Spleen (tissue), 11 donors: ENCODE measurements around the gene KRT17. TPM values are rescaled to one million over a fixed set of nuclear protein-coding genes. Genes with fewer than 3 reads are reported as not detected.
"Not testable (repeated sequence)": the region's sequence is repeated elsewhere in the genome, so short reads cannot be mapped to it uniquely, and the experiment has no call there.

Source experiments
- DNase-seq: peaks from one replicate; pipeline ENCODE4 v3.0.0-alpha.2; 2020
- H3K27ac ChIP-seq, 8 donors: fragments of 200-600 bp; sonication (generic) in 7 of 8; 1 replicate in 4 of 8; 2 replicates in 4 of 8; pipeline versions ENCODE4 v1.5.0 to v1.8.0; 2016 to 2021; ENCODE audit warnings: inconsistent platforms in 4 of 8, mild to moderate bottlenecking in 4 of 8, moderate library complexity in 1 of 8
- H3K27me3 ChIP-seq, 7 donors: fragments of 200-600 bp; sonication (generic) in 6 of 7; replicated peaks in 1 of 7; 1 replicate in 4 of 7; 2 replicates in 3 of 7; pipeline versions ENCODE4 v1.5.0 to v1.8.0; 2016 to 2021; ENCODE audit warnings: inconsistent platforms in 3 of 7, mild to moderate bottlenecking in 1 of 7
- H3K36me3 ChIP-seq, 6 donors: fragments of 200-600 bp; sonication (generic) in 5 of 6; 1 replicate in 4 of 6; 2 replicates in 2 of 6; pipeline versions ENCODE4 v1.5.0 to v1.8.0; 2016 to 2021; ENCODE audit warnings: inconsistent platforms in 2 of 6
- H3K4me1 ChIP-seq, 6 donors: fragments of 200-600 bp; sonication (generic) in 5 of 6; 1 replicate in 3 of 6; 2 replicates in 3 of 6; pipeline versions ENCODE4 v1.5.0 to v1.8.0; 2016 to 2021; ENCODE audit warnings: inconsistent platforms in 3 of 6
- H3K4me3 ChIP-seq, 8 donors: fragments of 200-600 bp; sonication (generic) in 7 of 8; 1 replicate in 4 of 8; 2 replicates in 4 of 8; pipeline versions ENCODE4 v1.5.0 to v1.8.0; 2016 to 2021; ENCODE audit warnings: inconsistent platforms in 4 of 8, mild to moderate bottlenecking in 4 of 8, moderate library complexity in 2 of 8
- H3K9me3 ChIP-seq, 8 donors: fragments of 200-600 bp; sonication (generic) in 7 of 8; 1 replicate in 4 of 8; 2 replicates in 4 of 8; pipeline versions ENCODE4 v1.5.0 to v1.8.0; 2016 to 2021; ENCODE audit warnings: inconsistent platforms in 4 of 8
- POLR2A ChIP-seq, 3 donors: fragments of 450-650 bp; IDR thresholded peaks; one replicate each; pipeline ENCODE4 v1.5.1; 2017; ENCODE audit warnings: antibody characterized with exemption in 3 of 3, mild to moderate bottlenecking in 1 of 3
- POLR2AphosphoS5 ChIP-seq, 3 donors: sonication (generic); formaldehyde crosslinking; IDR thresholded peaks; one replicate each; pipeline ENCODE4 v1.5.1; 2017; ENCODE audit warnings: antibody characterized with exemption in 3 of 3
- WGBS, 5 donors: extraction: QIAGEN DNeasy Blood & Tissue Kit in 3 of 5; methylation state at CpG; one replicate each; pipeline versions ENCODE4 v1.1.5 to v1.1.7; 2013 to 2018; 5-methylcytosine and 5-hydroxymethylcytosine counted together
- intact Hi-C: fragments of 100-400 bp; cut with DNase I; formaldehyde crosslinking; loops from one replicate; pipeline ENCODE4 v1.15.0; 2023; ENCODE audit warnings: low total_unique reads
- polyA plus RNA-seq, 3 donors: library from polyadenylated mRNA; stranded (reverse); fragments of 200-250 nt; gene quantifications; one replicate each; pipeline ENCODE4 v1.2.1, GENCODE V29; 2013
- total RNA-seq, 7 donors: library from RNA; depleted of rRNA in 3 of 7; stranded (reverse); fragments of >200 nt in 3 of 7; fragmentation: NEBNext Ultra II Directional in 4 of 7; extraction: Animal tissue kit (Norgen Biotek cat#: 25700) in 4 of 7; gene quantifications; one replicate each; pipeline versions ENCODE4 v1.1.0 to v1.2.1, GENCODE V29; 2016 to 2021
- TF ChIP-seq, protein P1 (sequence below), 11 experiments: fragments of 200-600 bp in 7 of 11; fragments of 450-650 bp in 4 of 11; sonication (generic) in 4 of 11; IDR thresholded peaks in 8 of 11; conservative IDR thresholded peaks in 3 of 11; 1 replicate in 7 of 11; 2 replicates in 4 of 11; pipeline versions ENCODE4 v1.4.0 to v1.8.0; 2016 to 2021; ENCODE audit warnings: antibody characterized with exemption in 11 of 11, inconsistent platforms in 4 of 11, mild to moderate bottlenecking in 1 of 11
- donor health status: healthy with polysubstance abuse.
- donor health status: DM: no; HTN: no; CAD: no; lungs with moderate emphysema.
- donor health status: DM: no; HTN: no; CAD: no.
- donor health status: Bipolar disorder and iron deficiency.
- donor health status: healthy.
- donor health status: DM: no; HTN: no; CAD: no.
- donor health status: DM: yes; HTN: yes; CAD: no.

KRT17 gene
- total and polyA plus RNA-seq, 10 donors: 0.58 to 1.2 (median 0.70) TPM; not detected in 7

DNA sequence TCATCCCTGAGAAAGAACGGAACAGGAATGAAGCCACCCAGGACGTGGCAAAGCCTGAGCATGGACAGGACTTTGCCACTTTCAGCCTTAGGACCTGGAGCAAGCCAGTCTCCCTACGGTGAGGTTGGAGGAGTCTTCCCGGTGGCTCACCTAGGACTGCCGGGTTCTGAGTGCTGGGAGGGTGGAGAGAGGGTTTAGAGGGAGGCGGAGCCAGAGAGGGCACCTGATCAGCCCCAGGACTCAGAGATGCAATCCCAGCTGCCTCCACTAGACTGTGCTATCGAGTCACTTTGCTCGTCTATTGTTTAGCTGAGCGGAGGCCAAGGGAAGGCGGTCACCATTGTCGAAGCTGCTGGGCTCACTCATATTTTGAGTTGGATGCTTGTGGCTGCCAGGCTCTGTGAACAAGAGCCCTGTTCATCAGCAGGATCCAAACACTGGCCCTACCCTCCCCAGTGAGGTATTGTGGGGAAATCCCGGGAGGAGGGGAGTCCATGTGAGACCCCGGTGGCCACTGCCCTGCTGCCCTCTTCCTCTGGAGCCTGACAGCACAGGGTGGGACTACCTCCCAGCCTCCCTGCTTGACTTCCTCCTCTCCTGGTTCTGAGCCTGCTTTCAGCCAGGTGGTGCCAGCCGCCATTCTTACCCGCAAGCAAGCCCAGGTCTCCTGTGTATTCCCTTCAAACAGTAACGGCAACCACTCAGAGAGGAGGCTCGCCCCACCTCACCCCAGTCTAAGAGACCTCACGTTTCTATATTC, 44.7 kb downstream of the KRT17 start:
- Histone ChIP-seq H3K4me3 (no peak overlapping the region), H3K4me1 (peaks cover 0 to 9% (median 2%) of the 10 kb centered on the region in 6 donors), H3K36me3 (no peaks in the 10 kb centered on the region), H3K27ac (no peak overlapping the region), H3K9me3 (no peaks in the 10 kb centered on the region), H3K27me3 (peaks cover 0 to 71% (median 6%) of the 10 kb centered on the region in 7 donors)
- peak; percentile 80 for DNase-seq
- TF ChIP-seq POLR2A (IDR thresholded peaks at IDR 0.05) (no peak), POLR2AphosphoS5 (IDR thresholded peaks at IDR 0.05) (no peak)
- TF ChIP-seq, protein P1, sequence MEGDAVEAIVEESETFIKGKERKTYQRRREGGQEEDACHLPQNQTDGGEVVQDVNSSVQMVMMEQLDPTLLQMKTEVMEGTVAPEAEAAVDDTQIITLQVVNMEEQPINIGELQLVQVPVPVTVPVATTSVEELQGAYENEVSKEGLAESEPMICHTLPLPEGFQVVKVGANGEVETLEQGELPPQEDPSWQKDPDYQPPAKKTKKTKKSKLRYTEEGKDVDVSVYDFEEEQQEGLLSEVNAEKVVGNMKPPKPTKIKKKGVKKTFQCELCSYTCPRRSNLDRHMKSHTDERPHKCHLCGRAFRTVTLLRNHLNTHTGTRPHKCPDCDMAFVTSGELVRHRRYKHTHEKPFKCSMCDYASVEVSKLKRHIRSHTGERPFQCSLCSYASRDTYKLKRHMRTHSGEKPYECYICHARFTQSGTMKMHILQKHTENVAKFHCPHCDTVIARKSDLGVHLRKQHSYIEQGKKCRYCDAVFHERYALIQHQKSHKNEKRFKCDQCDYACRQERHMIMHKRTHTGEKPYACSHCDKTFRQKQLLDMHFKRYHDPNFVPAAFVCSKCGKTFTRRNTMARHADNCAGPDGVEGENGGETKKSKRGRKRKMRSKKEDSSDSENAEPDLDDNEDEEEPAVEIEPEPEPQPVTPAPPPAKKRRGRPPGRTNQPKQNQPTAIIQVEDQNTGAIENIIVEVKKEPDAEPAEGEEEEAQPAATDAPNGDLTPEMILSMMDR (IDR thresholded peaks at IDR 0.05 in 8 of 11, conservative IDR thresholded peaks at IDR 0.05 in 3 of 11): peak; percentile 45 to 89 (median 75)
- WGBS, 5 donors: 44 to 50% (median 45%) methylated on average over 17 to 18 of the region's 18 CpGs
- intact Hi-C loops: no loop called here

DNA sequence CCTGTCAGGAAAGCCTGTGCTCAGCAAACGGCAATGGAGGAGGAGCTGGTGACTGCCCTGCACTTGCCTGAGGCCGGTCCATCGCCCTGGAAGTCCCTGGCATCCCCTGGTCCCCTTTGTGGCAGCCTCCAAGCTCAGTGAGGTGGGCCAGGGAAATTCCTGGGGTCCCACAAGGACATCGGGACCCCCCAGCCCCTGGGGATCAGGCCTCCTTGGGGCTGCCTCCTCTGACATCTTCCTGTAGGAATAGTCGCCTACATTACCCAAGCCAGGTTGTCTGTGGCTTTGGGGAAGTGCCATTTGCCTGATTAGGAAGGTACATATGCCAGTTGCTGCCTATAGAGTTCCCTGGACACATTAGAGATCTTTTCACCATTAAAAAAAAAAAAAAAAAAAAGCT, 45.4 kb downstream of the KRT17 start:
- intact Hi-C loops: no loop called here
- H3K27ac ChIP-seq: no peak overlapping the region
- no peaks in the 10 kb centered on the region for H3K9me3 ChIP-seq
- peaks cover 0 to 9% (median 2%) of the 10 kb centered on the region in 6 donors for H3K4me1 ChIP-seq
- 49 to 85% (median 66%) methylated on average over 5 of the region's 5 CpGs for WGBS, 5 donors
- DNase-seq: no peak
- H3K36me3 ChIP-seq: no peaks in the 10 kb centered on the region
- no peak for TF ChIP-seq POLR2AphosphoS5 (IDR thresholded peaks at IDR 0.05)
- TF ChIP-seq, protein P1 (IDR thresholded peaks at IDR 0.05 in 8 of 11, conservative IDR thresholded peaks at IDR 0.05 in 3 of 11): no peak
- no peak for TF ChIP-seq POLR2A (IDR thresholded peaks at IDR 0.05)
- H3K4me3 ChIP-seq: no peak overlapping the region
- peaks cover 0 to 73% (median 6%) of the 10 kb centered on the region in 7 donors for H3K27me3 ChIP-seq

DNA sequence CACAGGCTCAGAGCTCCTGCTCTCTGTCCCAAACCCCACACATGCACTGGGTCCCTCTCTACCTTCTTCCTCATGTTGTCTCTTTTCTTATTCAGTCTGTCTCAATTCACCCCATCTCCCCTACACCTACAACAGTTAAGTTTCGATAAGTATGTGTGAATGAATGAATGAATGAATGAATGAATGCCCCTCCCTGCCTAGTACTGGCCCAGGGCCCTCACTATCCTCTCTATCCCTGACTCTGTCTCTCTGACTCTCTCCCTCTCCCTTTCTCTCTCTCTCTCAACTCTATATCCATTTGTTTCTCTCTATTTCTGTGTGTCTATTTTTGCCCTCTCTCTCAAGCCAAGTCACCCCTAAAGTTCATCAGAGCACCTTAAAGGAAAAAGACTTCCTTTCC, 45.8 kb downstream of the KRT17 start:
- DNase-seq: no peak
- Histone ChIP-seq H3K9me3 (no peaks in the 10 kb centered on the region), H3K27me3 (peaks cover 0 to 75% (median 6%) of the 10 kb centered on the region in 7 donors), H3K4me1 (peaks cover 0 to 9% (median 2%) of the 10 kb centered on the region in 6 donors), H3K4me3 (no peak overlapping the region), H3K36me3 (no peaks in the 10 kb centered on the region), H3K27ac (no peak overlapping the region)
- intact Hi-C loops: no loop called here
- 80 to 93% (median 87%) methylated on average over 1 of the region's 1 CpG for WGBS, 5 donors
- TF ChIP-seq, protein P1 (IDR thresholded peaks at IDR 0.05 in 8 of 11, conservative IDR thresholded peaks at IDR 0.05 in 3 of 11): no peak
- no peak for TF ChIP-seq POLR2A (IDR thresholded peaks at IDR 0.05)
- no peak for TF ChIP-seq POLR2AphosphoS5 (IDR thresholded peaks at IDR 0.05)

DNA sequence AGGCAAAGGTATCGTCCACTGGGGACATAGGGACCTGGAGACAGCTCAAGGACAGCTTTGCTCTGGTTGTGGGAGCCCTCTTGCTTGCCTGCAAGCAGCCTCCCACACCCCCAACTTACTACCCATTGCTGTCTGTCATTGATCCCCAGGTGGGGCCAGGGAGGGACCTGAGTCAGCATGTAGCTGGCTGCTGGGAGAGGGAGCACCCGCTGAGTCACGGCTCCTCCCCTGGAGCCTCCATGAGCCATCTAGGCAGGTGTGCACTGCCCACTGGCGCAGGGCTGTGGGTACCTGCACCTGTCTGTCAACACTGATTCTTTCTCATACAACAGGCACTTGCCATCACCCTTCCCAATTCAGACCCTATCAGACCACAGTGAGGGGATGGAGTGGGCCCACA, 47.6 kb downstream of the KRT17 start:
- peaks cover 0 to 84% (median 6%) of the 10 kb centered on the region in 7 donors for H3K27me3 ChIP-seq
- H3K9me3 ChIP-seq, H3K4me1 ChIP-seq, DNase-seq, intact Hi-C loops, H3K36me3 ChIP-seq, H3K4me3 ChIP-seq, H3K27ac ChIP-seq: not testable (repeated sequence)
- WGBS, 5 donors: 73 to 92% (median 85%) methylated on average over 4 of the region's 4 CpGs
